Prostate gland (tissue), 2 donors: ENCODE results near the gene DNTT.

Experiments used
- CTCF ChIP-seq, 4 experiments: fragments of 200-600 bp in 2 of 4; fragments of 450-650 bp in 2 of 4; sonication (generic) in 2 of 4; IDR thresholded peaks; 1 replicate in 3 of 4; 2 replicates in 1 of 4; pipeline ENCODE4 v1.5.1; 2016 to 2019; ENCODE audit warnings: antibody characterized with exemption in 4 of 4, mild to moderate bottlenecking in 2 of 4, moderate library complexity in 2 of 4
- POLR2A ChIP-seq: fragments of 450-650 bp; IDR thresholded peaks from one replicate; pipeline ENCODE4 v1.6.1; 2016; ENCODE audit warnings: antibody characterized with exemption, mild to moderate bottlenecking
- POLR2AphosphoS5 ChIP-seq: sonication (generic); formaldehyde crosslinking; IDR thresholded peaks from one replicate; pipeline ENCODE4 v1.6.1; 2017; ENCODE audit warnings: antibody characterized with exemption

- TF ChIP-seq CTCF (IDR thresholded peaks at IDR 0.05) (no peak), POLR2AphosphoS5 (no peak), POLR2A (no peak)
Observed at GRCh38 chr10:96290368-96291133, 13.7 kb upstream of the DNTT start.
